ENCODE data around the gene GEMIN5.

- TF ChIP-seq CTCF (IDR thresholded peaks at IDR 0.05) (no peak), ZFX (IDR thresholded peaks at IDR 0.05; ENCODE audit: borderline replicate concordance) (no peak)
These were observed 41.3 kb downstream of the GEMIN5 start for GRCh38 chr5:154896562-154897165.

Data from 22Rv1 (cell line).